Activated naive CD4-positive, alpha-beta T cell treated with anti-CD3 and anti-CD28 coated beads, Interleukin-2, amount 10 ng/mL, durations not matched to agents 7 days and 5 days (primary cell): ENCODE measurements around the gene LLPH.

Source experiments
- CTCF ChIA-PET: fragments of 350-600 bp; sonication (Branson Sonifier 250); formaldehyde crosslinking; loops from one replicate; lab custom pipeline; 2021; ENCODE audit warnings: antibody characterized with exemption; lab: Charles Lee
- DNase-seq: peaks from one replicate; pipeline ENCODE4 v3.0.0-alpha.2; 2020
- H3K27ac Mint-ChIP-seq: one replicate; pipeline ENCODE4 v1.8.0; 2021; ENCODE audit warnings: mild to moderate bottlenecking, moderate library complexity, mixed read lengths
- H3K27me3 Mint-ChIP-seq: one replicate; pipeline ENCODE4 v1.8.0; 2021; ENCODE audit warnings: mild to moderate bottlenecking, mixed read lengths
- H3K36me3 Mint-ChIP-seq: one replicate; pipeline ENCODE4 v1.8.0; 2021; ENCODE audit warnings: mixed read lengths
- H3K4me1 Mint-ChIP-seq: one replicate; pipeline ENCODE4 v1.8.0; 2021; ENCODE audit warnings: mixed read lengths
- H3K4me3 Mint-ChIP-seq: one replicate; pipeline ENCODE4 v1.8.0; 2021; ENCODE audit warnings: mild to moderate bottlenecking, moderate library complexity, mixed read lengths
- H3K9me3 Mint-ChIP-seq: one replicate; pipeline ENCODE4 v1.8.0; 2021; ENCODE audit warnings: mixed read lengths

LLPH gene

DNA sequence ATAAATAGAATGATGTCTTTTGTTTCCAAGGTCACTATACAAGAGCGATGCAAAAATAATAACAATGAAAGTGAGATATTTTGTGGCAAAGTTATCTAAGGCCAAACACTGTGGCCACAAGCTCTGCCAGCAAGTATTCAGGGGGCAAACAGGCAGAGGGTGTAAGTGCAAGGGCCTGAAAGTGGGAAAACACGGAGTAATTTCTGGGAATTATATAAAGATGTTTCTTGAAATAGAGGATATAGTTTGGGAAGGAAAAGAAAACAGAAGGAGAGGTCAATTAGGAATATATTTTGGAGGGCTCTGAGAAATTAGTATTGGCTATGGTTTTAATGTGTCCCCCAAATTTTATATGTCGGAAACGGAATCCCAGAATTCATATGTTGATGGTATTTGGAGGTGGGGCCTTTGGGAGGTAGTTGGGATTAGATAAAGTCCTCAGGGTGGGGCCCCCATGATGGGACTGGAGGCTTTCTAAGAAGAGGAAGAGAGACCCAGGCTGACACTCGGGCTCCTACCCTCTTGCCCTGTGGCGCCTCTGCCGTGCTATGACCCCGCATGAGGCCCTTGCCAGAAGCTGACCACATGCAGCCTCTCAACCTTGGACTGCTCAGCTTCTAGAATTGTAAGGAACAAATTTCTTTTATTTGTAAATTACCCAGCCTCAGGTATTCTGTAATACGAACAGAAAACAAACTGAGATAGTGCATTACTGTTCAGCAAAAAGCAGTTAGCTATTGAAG, 60.0 kb downstream of the LLPH start:
- Mint-ChIP-seq H3K4me3 (no peak overlapping the region), H3K9me3 (no peaks in the 10 kb centered on the region), H3K27ac (no peak overlapping the region), H3K36me3 (no peaks in the 10 kb centered on the region), H3K27me3 (peaks cover 7% of the 10 kb centered on the region), H3K4me1 (peaks cover 2% of the 10 kb centered on the region)
- DNase-seq = no peak
- CTCF ChIA-PET = no interaction called here

DNA sequence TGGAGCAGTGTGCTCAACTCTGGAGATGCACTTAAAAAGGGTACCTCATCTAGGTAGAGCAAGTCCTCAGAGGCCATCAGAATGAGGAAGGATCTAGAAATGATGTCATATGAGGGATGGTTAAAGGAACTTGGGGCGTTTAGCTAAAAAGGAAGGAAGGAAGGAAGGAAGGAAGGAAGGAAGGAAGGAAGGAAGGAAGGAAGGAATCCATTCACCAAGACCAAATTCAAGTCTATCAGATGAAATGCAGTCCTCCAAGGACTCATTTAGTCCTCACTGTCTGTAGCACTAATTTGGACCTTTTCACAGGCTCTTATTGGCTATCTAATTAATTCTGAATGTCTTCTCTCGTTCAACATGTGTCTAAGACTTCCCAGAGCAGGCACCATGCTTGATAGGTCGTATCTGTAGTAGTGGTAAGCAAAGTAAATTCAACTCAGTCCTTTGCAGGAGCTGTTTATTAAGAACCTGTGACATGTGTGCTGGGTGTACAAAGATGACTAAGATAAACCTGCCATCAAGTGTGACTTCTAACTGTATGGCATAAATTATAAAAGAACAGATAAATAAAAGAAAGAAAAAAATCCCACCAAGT, 63.5 kb downstream of the LLPH start:
- Mint-ChIP-seq H3K27ac (no peak overlapping the region), H3K4me3 (no peak overlapping the region), H3K4me1 (peaks cover 2% of the 10 kb centered on the region), H3K36me3 (no peaks in the 10 kb centered on the region), H3K9me3 (no peaks in the 10 kb centered on the region), H3K27me3 (peaks cover 9% of the 10 kb centered on the region)
- CTCF ChIA-PET = no interaction called here
- DNase-seq = no peak
